GM12873 (cell line): ENCODE data around the gene PSMD6.

Source experiments
- CTCF ChIP-seq: IDR thresholded peaks from 2 replicates; pipeline ENCODE4 v1.5.1; 2012; ENCODE audit warnings: low read depth, mild to moderate bottlenecking, moderate library complexity, low read length, control low read depth; ENCODE audit not compliant: insufficient read depth; ENCODE audit errors: missing control alignments

The PSMD6 gene

GRCh38 chr3:64023187-64023860 is at the start of gene PSMD6:
Gene PSMD6 (minus strand): TSS chr3:64023494. CDS start chr3:64023419, 75 bp downstream.
- TF ChIP-seq CTCF = peak; percentile 100

GRCh38 chr3:64072126-64072525 is 48.8 kb upstream of the PSMD6 start:
- no peak for TF ChIP-seq CTCF

DNA sequence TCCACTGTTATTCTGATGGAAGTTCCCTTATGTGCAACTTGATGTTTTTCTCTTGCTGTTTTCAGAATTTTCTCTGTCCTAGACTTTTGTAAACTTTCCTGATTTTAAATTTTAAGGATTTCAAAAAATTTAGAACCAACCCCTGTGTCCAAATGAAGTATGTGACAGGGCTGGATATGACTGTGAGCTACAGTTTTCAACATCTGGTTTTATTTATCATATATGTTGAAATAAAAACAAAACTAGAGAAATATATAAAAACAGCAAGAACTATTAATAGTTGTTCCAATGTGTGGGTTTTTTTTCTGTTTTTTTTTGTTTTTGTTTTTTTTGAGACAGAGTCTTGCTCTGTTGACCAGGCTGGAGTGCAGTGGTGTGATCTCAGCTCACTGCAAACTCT is 47.4 kb upstream of the PSMD6 start:
- TF ChIP-seq CTCF = no peak

DNA sequence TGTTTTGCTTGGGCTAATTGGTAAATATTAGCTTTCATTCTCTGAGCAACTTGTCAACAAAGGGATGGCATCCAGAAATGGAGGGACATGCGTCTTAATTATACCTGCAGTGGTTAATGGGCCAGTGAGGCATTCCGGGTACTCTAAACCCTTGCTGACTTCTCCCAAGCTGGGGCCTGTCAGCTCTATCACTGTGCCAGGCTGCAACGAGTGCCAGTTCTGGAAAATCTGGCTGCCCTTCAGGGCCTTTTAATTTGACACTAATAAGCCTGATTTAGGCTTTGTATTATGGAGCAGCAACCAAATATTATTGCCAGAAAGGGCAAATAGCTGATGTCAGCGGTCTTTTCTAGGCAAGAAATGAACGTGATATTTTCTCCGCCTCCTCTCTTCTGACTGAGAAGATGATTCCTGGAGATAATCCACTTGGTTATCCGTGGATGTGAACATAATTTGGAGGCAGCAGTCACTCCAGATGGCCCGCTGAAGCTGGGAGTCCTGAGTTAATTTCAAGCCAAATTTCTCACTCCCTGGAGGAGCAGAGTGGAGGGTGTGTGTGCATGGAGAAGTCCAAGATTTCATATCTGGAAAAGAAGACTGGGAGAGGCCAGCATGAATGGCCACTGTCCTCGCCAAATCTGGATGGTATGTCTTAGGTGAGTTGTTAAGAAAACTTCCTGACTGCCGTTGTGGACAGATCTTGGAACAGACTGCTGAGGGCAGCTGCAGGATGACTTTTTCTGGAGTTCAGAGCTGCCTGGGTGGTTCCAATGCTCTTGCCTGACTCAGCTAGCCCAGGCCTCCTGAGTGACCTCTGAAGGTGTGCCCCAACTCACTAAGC is 44.4 kb upstream of the PSMD6 start:
- TF ChIP-seq CTCF = no peak

DNA sequence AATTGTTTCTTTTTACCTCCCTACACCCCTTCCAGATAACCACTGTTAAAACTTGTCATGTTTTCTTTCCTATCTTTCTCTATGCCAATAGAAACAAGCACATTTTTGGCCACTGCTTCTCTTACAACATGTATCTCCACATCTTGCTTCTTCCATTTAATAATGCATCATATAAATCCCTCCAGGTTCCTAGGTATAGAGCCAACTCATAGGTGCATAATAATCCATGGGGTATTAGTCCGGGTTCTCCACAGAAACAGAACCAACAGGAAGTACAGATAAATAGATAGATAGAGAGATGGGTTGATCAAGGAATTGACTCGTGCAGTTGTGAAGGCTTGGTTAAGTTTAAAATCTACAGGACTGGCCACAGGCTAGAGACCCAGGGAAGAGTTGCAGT is 41.5 kb upstream of the PSMD6 start:
- no peak for TF ChIP-seq CTCF

DNA sequence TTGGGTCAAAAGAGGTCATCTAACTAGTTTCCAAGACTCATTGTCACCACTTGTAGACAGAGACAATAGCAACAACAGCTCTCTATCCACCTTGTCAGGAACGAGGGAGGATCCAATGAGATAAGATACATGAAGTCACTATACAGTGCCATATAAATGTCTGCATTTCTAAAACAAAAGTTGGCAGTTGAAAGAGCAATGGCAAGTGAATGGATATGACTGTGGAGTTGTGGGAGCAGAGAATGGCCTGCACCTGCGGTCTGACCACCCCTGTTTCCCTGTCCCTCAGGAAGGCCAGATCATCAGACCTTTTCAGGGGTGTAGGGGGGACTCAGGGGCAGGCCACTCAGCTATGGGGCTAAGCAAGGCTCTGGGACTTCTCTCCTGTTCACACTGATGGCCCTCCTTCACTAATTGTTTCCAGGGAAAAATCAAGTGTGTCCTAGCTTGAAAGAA is 40.7 kb upstream of the PSMD6 start:
- no peak for TF ChIP-seq CTCF

- TF ChIP-seq CTCF = no peak
These were observed 40.1 kb upstream of the PSMD6 start for GRCh38 chr3:64063207-64063982.
